ENCODE data around the gene DIDO1.
A peak's percentile ranks its signal among the peaks of the same experiment; 100 is the strongest.

DIDO1 gene

DNA sequence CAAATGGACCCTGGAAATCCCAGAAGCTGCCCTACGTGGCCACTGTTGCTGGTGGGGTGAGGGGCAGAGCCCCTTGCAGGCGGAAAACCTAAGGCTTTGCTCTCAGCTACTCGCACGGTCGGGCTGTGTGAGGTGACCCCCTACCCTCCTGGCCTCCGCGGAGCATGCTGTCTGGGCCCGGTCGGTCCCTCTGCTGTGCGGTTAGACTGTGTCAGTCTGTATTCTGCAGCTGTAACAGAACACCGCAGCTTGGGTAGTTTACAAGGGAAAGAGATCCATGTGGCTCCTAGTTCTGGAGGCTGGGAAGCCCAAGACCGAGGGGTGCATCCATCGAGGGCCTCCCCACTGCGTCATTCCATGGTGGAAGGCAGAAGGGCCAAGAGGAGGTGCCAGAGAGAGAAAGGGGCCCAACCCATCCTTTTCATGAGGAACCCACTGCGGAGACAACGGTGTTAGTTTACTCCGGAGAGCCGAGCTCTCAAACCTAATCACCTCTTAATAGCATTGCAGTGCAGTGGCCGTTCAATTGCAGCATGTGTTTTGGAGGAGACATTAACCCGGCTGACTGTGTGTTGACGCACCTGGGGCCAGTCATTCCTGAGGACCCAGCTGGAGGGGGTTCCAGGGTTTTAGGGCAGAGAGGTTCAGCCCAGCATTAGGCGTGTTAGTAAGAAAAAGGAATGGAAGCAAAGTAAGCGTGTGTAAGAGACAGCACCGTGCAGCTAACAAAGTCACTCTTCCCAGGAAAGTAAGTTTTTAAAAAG, 91.2 kb downstream of the DIDO1 start:
- no peak for DNase-seq (ENCODE audit: low read depth in 2 of 2)

DNA sequence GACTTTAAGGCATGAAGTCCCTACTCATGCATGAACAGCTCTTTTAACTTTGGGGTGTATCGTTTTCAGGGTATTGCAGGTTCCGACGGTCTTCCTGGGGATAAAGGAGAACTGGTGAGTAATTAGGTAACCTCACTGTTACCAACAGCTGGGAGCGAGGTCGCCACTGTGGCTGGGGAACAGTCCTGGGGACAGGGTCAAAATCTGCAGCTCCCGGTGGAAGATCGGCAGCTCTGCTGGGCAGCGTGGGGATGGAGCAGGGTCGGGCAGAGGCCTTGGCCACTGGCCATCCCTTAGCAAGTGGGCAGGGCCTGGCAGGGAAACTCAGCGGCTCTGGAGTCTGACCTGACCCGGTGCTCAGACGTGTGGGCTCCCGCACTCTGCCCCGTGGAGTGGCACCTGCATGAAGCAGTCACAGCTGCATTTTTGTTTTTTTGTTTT, 93.3 kb downstream of the DIDO1 start:
- no peak for DNase-seq (ENCODE audit: low read depth in 2 of 2)

DNA sequence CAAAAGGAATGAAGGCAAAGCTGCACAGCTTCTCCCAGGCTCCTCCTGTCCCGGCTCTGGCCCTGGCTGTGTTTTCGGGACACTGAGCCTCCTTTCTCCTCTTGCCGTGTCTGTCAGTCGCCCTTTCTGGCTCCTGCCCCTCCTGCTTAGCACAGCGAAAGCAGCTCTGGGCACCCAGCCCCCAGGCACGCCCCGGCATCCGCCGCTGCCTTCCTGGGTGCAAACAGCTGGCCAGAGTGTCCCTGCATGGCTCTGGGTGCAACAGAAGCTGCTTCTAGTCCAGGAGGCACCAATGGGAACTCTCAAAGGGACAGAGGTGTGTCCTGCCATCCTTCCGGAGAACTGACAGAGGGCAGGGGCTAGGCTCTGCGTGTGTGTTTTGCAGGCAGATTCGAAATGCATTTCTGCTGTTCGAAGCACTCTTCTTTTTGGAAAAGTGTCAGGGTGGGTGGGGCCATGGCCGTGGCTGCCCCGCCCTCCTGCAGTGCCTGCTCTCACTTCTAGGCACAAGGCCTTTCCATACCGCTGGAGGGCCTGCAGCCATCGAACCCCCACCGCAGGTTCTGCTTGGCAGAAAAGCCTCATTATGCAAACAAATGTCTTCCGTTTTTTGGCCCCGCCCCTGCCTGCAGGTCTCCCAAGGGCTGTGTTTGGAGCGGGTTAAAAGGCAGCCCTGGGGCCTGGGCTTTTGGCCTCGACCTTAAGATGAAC, 93.9 kb downstream of the DIDO1 start:
- peak in 1 of 2 donors; percentile 17 for DNase-seq (ENCODE audit: low read depth in 2 of 2)

DNA sequence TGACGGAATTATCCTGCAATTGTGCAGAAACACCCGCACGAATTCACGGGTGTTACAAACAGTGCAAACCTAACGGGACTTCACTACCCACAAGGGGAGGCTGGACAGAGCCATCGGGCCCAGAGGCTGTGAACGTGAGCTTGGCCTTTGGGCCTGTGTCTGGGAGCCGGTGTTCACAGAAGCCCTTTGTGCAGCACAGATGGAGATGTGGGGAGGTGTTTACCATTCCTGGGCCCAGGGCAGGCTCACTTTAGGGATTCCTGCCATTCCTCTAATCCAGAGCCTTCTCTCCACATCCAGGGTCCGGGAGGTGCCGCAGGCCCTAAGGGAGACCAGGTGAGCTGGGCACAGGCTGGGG, 94.5 kb downstream of the DIDO1 start:
- DNase-seq (ENCODE audit: low read depth in 2 of 2) = no peak

DNA sequence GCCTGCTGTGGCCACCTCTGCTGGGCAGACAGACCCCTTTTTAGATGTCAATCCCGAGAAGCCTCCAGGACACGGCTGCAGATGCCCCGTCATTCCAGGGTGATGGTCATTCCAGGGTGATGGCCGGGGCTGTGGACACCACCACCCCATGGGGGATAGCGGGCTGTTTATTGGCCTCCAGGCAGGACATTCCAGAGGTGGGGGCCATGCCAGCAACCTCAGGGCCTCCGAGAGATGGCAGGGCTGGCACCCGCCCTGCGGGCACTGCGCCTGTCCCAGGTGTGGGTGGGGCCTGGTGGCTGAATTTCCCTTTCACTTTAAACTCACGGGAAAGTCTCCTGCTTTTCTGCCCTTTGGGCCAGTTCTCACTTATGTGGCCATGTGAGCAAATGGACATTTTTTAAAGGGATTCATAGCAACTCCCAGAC, 94.9 kb downstream of the DIDO1 start:
- DNase-seq (ENCODE audit: low read depth in 2 of 2) = no peak

DNA sequence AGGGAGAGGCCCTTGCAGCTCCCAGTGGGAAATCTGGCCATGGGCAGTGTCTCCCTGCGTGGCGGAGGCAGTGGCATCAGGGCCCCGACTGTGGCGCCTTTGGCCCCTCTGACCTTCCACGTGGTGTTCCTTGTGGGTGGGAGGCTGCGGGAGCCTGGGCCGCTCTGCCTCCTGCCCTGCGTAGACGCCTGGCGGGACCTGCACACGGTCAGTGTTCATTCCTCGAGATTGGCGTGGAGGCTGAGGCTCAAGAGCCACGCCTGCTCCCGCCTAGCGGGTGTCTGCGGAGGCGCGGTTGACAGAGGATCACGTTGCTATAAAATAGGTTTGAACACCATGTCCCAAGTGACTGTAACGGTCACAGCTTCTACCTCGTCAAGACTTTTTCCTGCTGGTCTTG, 95.5 kb downstream of the DIDO1 start:
- no peak for DNase-seq (ENCODE audit: low read depth in 2 of 2)

DNA sequence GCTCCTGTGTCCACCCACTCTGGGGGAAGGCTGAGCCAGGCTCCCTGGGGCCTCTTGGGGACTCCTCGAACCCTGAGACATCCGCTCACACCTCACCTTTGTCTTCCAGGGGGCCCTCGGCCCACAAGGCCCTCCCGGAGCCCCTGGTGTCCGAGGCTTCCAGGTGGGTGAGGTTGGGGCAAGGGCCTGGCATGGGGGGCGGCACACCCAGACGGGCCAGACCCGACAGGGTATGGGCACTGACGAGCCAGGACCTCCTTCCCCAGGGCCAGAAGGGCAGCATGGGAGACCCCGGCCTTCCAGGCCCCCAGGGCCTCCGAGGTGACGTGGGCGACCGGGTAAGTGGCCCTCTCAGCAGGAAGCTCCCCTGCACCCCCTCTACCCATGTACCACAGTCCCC, 96.1 kb downstream of the DIDO1 start:
- no peak for DNase-seq (ENCODE audit: low read depth in 2 of 2)

DNA sequence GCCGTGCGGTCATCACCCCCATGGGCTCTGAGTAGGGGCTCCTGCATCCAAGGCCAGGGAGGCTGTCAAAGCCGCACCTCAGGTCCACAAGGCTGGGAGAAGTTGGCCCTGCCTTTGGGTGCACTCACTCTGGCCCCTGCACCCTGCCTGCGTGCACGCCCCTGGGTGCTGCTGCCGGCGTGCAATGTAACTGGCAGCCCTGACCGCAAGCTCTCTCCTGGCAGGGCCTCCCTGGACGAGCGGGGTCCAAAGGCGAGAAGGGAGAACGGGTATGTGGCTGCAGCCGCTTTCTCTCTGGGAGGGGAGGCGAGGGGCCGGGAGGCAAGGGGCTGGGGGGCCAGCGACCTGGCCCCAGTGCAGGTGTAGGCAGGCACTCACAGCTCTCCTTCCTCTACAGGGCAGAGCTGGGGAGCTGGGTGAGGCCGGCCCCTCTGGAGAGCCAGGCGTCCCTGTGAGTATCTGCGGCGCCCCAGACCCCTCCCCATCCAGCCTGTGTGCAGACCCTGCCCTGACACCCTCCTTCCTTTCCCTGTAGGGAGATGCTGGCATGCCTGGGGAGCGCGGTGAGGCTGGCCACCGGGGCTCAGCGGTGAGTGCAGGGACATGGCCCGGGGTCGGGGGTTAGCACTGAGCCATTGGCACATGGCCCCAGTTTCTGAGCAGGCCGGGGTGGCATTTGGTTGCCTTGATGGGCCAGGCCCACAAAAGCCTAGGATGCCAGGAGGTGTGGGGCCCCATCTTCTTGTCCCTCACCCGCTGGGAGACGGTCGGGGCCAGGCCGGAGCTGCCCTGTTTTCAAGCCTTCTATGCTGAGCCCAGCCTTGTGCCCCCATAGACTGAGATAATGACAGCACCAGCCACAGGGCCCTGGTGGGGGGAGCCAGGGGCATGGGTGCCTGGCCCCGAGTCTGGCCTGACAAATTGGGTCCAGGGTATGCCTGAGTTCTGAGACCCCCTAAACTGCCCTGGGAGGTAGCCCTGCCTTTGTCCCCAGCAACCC, 96.8 kb downstream of the DIDO1 start:
- DNase-seq (ENCODE audit: low read depth in 2 of 2) = no peak

DNA sequence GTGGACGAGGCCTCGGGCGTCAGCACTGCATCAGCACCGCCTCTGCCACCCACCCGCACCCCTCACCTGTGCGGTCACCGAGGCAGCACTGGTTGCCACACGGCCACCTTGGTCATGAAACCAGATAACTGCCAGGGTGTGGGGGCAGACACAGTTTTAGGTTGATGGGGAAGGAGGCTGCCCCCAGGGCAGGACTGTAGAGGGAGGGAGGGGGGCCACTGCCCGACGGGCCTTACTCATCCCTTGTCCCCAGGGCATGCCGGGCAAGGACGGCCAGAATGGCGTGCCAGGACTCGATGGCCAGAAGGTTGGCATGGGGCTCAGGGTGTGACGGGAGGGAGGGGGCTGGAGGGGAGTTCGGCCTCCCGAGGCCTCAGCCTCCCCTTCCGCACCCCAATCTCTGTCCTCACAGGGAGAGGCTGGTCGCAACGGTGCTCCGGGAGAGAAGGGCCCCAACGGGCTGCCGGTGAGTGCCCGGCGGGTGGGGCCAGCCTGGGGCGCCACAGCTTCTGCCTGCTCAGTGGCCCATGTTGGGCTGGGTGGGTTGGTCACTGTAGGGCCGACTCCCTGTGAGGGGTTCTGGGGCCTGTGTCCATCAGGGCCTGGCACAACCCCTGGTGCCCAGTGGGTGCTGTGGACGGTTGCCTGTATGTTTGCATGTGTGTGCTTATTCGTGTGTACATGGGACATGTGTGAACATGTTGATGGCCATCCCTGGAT, 97.6 kb downstream of the DIDO1 start:
- no peak for DNase-seq (ENCODE audit: low read depth in 2 of 2)

DNA sequence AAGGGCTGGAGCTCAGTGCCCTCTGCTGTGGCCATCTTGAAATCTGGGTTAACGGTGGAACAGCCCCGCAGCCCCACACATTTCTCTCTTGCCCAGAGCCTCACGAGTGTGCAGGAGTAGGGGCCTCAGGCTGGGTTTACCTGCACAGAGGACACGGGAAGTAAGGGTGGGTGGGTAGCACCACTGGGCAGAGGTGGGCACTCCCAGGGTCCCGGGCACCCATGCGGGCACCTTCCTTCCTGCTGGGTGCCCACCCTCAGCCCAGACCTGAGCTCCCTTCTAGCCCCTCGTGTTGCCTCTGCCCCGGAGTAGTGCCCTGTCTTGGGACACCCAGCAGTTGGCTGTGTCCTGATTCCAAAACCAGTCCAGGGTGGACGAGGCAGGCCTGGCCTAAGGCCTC, 98.3 kb downstream of the DIDO1 start:
- no peak for DNase-seq (ENCODE audit: low read depth in 2 of 2)
